Esophagus muscularis mucosa (tissue), 4 donors: ENCODE measurements around the gene CDH18. TPM values are rescaled to one million over a fixed set of nuclear protein-coding genes. Genes with fewer than 3 reads are reported as not detected.

Experiments used
- DNase-seq: peaks from one replicate; pipeline ENCODE4 v3.0.0-alpha.2; 2017; ENCODE audit errors: extremely low spot score
- H3K27ac ChIP-seq, 4 donors: fragments of 200-600 bp; sonication (generic); replicated peaks in 1 of 4; 1 replicate in 3 of 4; 2 replicates in 1 of 4; pipeline ENCODE4 v1.5.1; 2016 to 2019; ENCODE audit warnings: mild to moderate bottlenecking in 1 of 4
- H3K27me3 ChIP-seq, 4 donors: fragments of 200-600 bp; sonication (generic); one replicate each; pipeline versions ENCODE4 v1.5.1 to v1.6.0; 2016 to 2019
- H3K36me3 ChIP-seq, 4 donors: fragments of 200-600 bp; sonication (generic); one replicate each; pipeline ENCODE4 v1.5.1; 2016 to 2019
- H3K4me1 ChIP-seq, 4 donors: fragments of 200-600 bp; sonication (generic); one replicate each; pipeline ENCODE4 v1.5.1; 2016 to 2019
- H3K4me3 ChIP-seq, 4 donors: fragments of 200-600 bp; sonication (generic); 1 replicate in 2 of 4; 2 replicates in 2 of 4; pipeline ENCODE4 v1.5.1; 2016 to 2019; ENCODE audit warnings: mild to moderate bottlenecking in 4 of 4, moderate library complexity in 1 of 4
- H3K9me3 ChIP-seq, 4 donors: fragments of 200-600 bp; sonication (generic); 1 replicate in 3 of 4; 2 replicates in 1 of 4; pipeline ENCODE4 v1.5.1; 2016 to 2019
- EP300 ChIP-seq: sonication (generic); formaldehyde crosslinking; IDR thresholded peaks from one replicate; pipeline ENCODE4 v1.6.1; 2017; ENCODE audit warnings: antibody characterized with exemption
- POLR2A ChIP-seq: fragments of 450-650 bp; IDR thresholded peaks from one replicate; pipeline ENCODE4 v1.6.1; 2017; ENCODE audit warnings: antibody characterized with exemption, moderate library complexity, mild to moderate bottlenecking, low read depth
- POLR2AphosphoS5 ChIP-seq, 2 donors: sonication (generic); formaldehyde crosslinking; IDR thresholded peaks; one replicate each; pipeline ENCODE4 v1.6.1; 2017; ENCODE audit warnings: antibody characterized with exemption in 2 of 2
- WGBS: methylation state at CpG from one replicate; pipeline ENCODE4 v1.1.5; 2018; 5-methylcytosine and 5-hydroxymethylcytosine counted together
- intact Hi-C: fragments of 100-400 bp; cut with DNase I; formaldehyde crosslinking; loops from one replicate; pipeline ENCODE4 v1.15.1; 2023
- total RNA-seq, 4 donors: library from RNA; depleted of rRNA; stranded (reverse); fragments of >200 nt; gene quantifications; one replicate each; pipeline versions ENCODE4 v1.1.0 to v1.2.1, GENCODE V29; 2016
- TF ChIP-seq, protein P1 (sequence below), 3 experiments: fragments of 200-600 bp in 2 of 3; fragments of 450-650 bp in 1 of 3; sonication (generic) in 2 of 3; IDR thresholded peaks; one replicate each; pipeline ENCODE4 v1.5.1; 2017 to 2019; ENCODE audit warnings: antibody characterized with exemption in 3 of 3, mild to moderate bottlenecking in 2 of 3, moderate library complexity in 1 of 3

Gene CDH18
- total RNA-seq, 4 donors from 2014 or later = under 0.01 to 0.65 TPM; not detected in 2

DNA sequence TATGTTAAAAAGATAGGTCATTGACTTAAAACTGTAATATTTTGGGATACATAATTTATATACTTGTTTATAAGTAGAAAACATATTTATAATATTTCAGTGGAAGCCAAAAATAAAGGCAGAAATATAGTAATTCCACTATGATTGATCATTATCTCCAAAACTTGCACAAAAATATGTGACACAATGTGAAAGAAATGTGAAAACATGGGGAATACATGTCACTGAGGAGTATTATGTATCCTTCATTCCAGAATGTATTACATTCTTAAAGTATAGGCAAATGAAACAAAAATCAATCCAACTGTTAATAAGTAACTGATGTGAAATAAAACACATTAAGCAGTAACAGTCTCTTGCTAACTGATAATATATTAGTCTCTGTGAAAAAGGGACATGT, 236.7 kb downstream of the CDH18 start:
- no peaks in the 10 kb centered on the region for H3K4me1 ChIP-seq
- H3K36me3 ChIP-seq = no peaks in the 10 kb centered on the region
- H3K4me3 ChIP-seq = no peak overlapping the region
- H3K27me3 ChIP-seq = no peaks in the 10 kb centered on the region
- no peak for DNase-seq
- TF ChIP-seq POLR2A (no peak), POLR2AphosphoS5 (IDR thresholded peaks at IDR 0.05) (no peak), EP300 (no peak)
- TF ChIP-seq, protein P1, sequence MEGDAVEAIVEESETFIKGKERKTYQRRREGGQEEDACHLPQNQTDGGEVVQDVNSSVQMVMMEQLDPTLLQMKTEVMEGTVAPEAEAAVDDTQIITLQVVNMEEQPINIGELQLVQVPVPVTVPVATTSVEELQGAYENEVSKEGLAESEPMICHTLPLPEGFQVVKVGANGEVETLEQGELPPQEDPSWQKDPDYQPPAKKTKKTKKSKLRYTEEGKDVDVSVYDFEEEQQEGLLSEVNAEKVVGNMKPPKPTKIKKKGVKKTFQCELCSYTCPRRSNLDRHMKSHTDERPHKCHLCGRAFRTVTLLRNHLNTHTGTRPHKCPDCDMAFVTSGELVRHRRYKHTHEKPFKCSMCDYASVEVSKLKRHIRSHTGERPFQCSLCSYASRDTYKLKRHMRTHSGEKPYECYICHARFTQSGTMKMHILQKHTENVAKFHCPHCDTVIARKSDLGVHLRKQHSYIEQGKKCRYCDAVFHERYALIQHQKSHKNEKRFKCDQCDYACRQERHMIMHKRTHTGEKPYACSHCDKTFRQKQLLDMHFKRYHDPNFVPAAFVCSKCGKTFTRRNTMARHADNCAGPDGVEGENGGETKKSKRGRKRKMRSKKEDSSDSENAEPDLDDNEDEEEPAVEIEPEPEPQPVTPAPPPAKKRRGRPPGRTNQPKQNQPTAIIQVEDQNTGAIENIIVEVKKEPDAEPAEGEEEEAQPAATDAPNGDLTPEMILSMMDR (IDR thresholded peaks at IDR 0.05) = no peak
- intact Hi-C loops = no loop called here
- H3K27ac ChIP-seq = no peak overlapping the region
- H3K9me3 ChIP-seq = peaks cover 0 to 7% (median 0%) of the 10 kb centered on the region in 4 donors

DNA sequence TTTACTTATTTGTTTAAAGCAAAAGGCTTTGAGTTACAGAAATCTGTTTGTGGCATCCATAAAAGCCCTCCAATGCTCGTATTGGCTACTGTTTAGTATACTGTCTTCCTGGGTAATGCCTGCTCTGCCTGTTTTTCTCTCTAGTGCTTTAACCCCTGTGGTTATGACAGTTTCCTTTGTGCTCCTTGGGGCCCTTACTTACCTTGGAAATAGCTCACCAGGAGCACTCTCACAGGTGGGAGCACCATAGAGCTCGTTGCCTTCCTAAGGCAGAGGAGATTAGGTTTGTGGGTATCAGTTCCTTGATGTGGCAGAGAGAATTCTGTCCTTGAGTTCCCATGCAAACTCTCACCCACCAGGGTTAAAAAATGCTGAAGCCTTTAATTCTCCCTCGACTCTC, 242.8 kb downstream of the CDH18 start:
- intact Hi-C loops = no loop called here
- H3K36me3 ChIP-seq = no peaks in the 10 kb centered on the region
- TF ChIP-seq, protein P1 (IDR thresholded peaks at IDR 0.05) = no peak
- no peak for TF ChIP-seq EP300
- TF ChIP-seq POLR2AphosphoS5 (IDR thresholded peaks at IDR 0.05) = no peak
- TF ChIP-seq POLR2A = no peak
- H3K4me3 ChIP-seq = no peak overlapping the region
- H3K9me3 ChIP-seq = no peaks in the 10 kb centered on the region
- WGBS = 57% methylated on average over 3 of the region's 3 CpGs
- H3K27ac ChIP-seq = no peak overlapping the region
- DNase-seq = no peak
- H3K4me1 ChIP-seq = no peaks in the 10 kb centered on the region
- no peaks in the 10 kb centered on the region for H3K27me3 ChIP-seq

DNA sequence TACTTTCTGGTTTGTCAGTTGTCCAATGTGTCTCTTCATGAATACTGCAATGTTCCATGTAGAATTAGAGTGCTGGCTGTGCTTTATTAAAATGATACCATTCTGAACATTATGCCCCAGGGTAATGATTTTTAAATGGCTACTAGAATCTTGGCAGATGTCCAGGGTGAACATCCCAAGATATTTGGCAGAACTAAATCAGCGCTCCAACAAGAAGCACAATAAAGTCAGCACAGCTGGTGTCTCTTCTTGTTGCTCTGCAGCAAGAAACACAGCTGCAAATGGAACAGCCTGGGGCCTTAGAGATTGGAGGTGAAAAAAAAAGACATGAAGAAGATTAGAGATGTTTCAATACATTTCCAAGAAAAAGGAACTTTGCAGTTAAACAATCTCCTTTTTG, 248.3 kb downstream of the CDH18 start:
- H3K27ac ChIP-seq = no peak overlapping the region
- 41% methylated on average over 1 of the region's 1 CpG for WGBS
- no peaks in the 10 kb centered on the region for H3K27me3 ChIP-seq

DNA sequence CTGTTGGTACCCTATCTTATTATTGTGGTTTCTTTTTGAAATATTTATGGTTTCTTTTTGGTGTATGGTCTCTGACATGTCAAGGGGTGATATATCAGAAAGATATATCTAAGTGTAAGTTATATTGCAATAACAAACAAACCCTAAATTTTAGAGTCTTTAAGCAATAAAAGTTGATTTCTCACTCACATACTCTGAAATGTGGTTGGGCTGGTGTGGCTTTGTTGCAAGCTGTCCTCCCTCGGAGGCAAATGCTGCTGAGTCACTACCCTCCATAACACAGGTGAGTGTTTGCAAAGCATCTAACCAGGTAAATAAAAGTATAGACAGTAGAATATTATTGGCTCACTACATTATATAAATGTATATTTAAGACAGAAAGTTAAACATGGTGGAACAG, 253.2 kb downstream of the CDH18 start:
- no peaks in the 10 kb centered on the region for H3K27me3 ChIP-seq

More for the DNA sequence above, 248.3 kb downstream of the CDH18 start:
- intact Hi-C loops = no loop called here
- no peak for DNase-seq
- H3K4me1 ChIP-seq = no peaks in the 10 kb centered on the region
- no peak overlapping the region for H3K4me3 ChIP-seq
- TF ChIP-seq EP300 (no peak), POLR2AphosphoS5 (IDR thresholded peaks at IDR 0.05) (no peak), POLR2A (no peak)
- TF ChIP-seq, protein P1 (IDR thresholded peaks at IDR 0.05) = no peak
- no peaks in the 10 kb centered on the region for H3K9me3 ChIP-seq
- H3K36me3 ChIP-seq = no peaks in the 10 kb centered on the region

More for the DNA sequence above, 253.2 kb downstream of the CDH18 start:
- TF ChIP-seq EP300 = no peak
- TF ChIP-seq, protein P1 (IDR thresholded peaks at IDR 0.05) = no peak
- TF ChIP-seq POLR2AphosphoS5 (IDR thresholded peaks at IDR 0.05) = no peak
- intact Hi-C loops = no loop called here
- H3K27ac ChIP-seq = no peak overlapping the region
- 50% methylated on average over 1 of the region's 1 CpG for WGBS
- H3K36me3 ChIP-seq = no peaks in the 10 kb centered on the region
- H3K4me3 ChIP-seq = no peak overlapping the region
- no peak for DNase-seq
- H3K9me3 ChIP-seq = no peaks in the 10 kb centered on the region
- no peaks in the 10 kb centered on the region for H3K4me1 ChIP-seq
